A549 (cell line): ENCODE results near the gene EME2. TPM values are rescaled to one million over a fixed set of nuclear protein-coding genes. Genes with fewer than 3 reads are reported as not detected.

Experiments used
- ATAC-seq, 2 experiments: fragments of 200-7000 bp in 1 of 2; fragments of >200 bp in 1 of 2; cut with Nextera tagmentation in 1 of 2; cut with Tn5 transposase in 1 of 2; 3 replicates each; pipeline versions ENCODE4 v1.8.0 to v1.9.1; 2018 to 2020; ENCODE audit warnings: mild to moderate bottlenecking in 1 of 2, moderate library complexity in 1 of 2
- CTCF ChIA-PET: fragments of 300-600 bp; sonication (Branson Sonifier 250); formaldehyde crosslinking; extraction: SDS; loops from one replicate; lab custom pipeline; 2021; ENCODE audit warnings: antibody characterized with exemption, inconsistent platforms; lab: Yijun Ruan, JAX
- POLR2A ChIA-PET: fragments of 350-600 bp; formaldehyde crosslinking; extraction: SDS; loops from one replicate; lab custom pipeline; 2021; ENCODE audit warnings: antibody characterized with exemption, inconsistent platforms; lab: Yijun Ruan, JAX
- DNase-seq, 2 experiments: peaks; one replicate each; pipeline versions ENCODE4 v3.0.0 to v3.0.0-alpha.2; 2011 to 2016; ENCODE audit warnings: low read depth in 1 of 2, low spot score in 1 of 2
- FAIRE-seq: peaks from 2 replicates; lab custom pipeline; 2011; peaks lifted over from hg19 to GRCh38; lab: Jason Lieb, UNC
- H3K27ac ChIP-seq, 2 experiments: fragments of >200 bp; sonication (Bioruptor Twin); formaldehyde crosslinking; 3 replicates each; pipeline ENCODE4 v1.5.1; 2016 to 2017
- H3K4me1 ChIP-seq: fragments of >200 bp; sonication (Bioruptor Twin); formaldehyde crosslinking; 3 replicates; pipeline ENCODE4 v1.6.1; 2016
- H3K4me2 ChIP-seq: fragments of >200 bp; sonication (Bioruptor Twin); formaldehyde crosslinking; 3 replicates; pipeline ENCODE4 v1.6.1; 2016
- H3K4me3 ChIP-seq: fragments of >200 bp; sonication (Bioruptor Twin); formaldehyde crosslinking; 3 replicates; pipeline ENCODE4 v1.5.1; 2016
- H3K9me3 ChIP-seq: fragments of >200 bp; sonication (Bioruptor Twin); formaldehyde crosslinking; 3 replicates; pipeline ENCODE4 v1.6.1; 2016
- CBX2 ChIP-seq: fragments of 200-600 bp; sonication (generic); IDR thresholded peaks from 2 replicates; pipeline ENCODE4 v1.6.1; 2016; ENCODE audit warnings: low read depth, mild to moderate bottlenecking, borderline replicate concordance
- EHF ChIP-seq: fragments of 250-450 bp; sonication (Bioruptor Pico); IDR thresholded peaks from 2 replicates; pipeline ENCODE4 v1.5.0; 2020; ENCODE audit warnings: mild to moderate bottlenecking
- EP300 ChIP-seq, 2 experiments: fragments of >200 bp; sonication (Bioruptor Twin); formaldehyde crosslinking; IDR thresholded peaks; 2 replicates in 1 of 2; 3 replicates in 1 of 2; pipeline ENCODE4 v1.6.1; 2016 to 2017
- GATA3 ChIP-seq: IDR thresholded peaks from 2 replicates; pipeline ENCODE4 v1.6.1; 2012; ENCODE audit warnings: borderline replicate concordance
- HEYL ChIP-seq: fragments of 250-450 bp; sonication (Bioruptor Pico); IDR thresholded peaks from 2 replicates; pipeline ENCODE4 v1.8.0; 2021; ENCODE audit warnings: mild to moderate bottlenecking, moderate library complexity
- HOXB13 ChIP-seq: fragments of 250-450 bp; sonication (Bioruptor Pico); IDR thresholded peaks from 2 replicates; pipeline ENCODE4 v1.5.0; 2020; ENCODE audit warnings: low read depth, mild to moderate bottlenecking, moderate library complexity
- MAFK ChIP-seq: fragments of 450-650 bp; IDR thresholded peaks from 2 replicates; pipeline ENCODE4 v1.6.1; 2014; ENCODE audit not compliant: partially characterized antibody
- MYC ChIP-seq: IDR thresholded peaks from 2 replicates; pipeline ENCODE4 v1.6.1; 2012; ENCODE audit warnings: mild to moderate bottlenecking, inconsistent platforms, low read length, improper control_type of control experiment, borderline replicate concordance
- RAD21 ChIP-seq, 2 experiments: fragments of >200 bp in 1 of 2; sonication (Bioruptor Twin) in 1 of 2; formaldehyde crosslinking in 1 of 2; IDR thresholded peaks in 1 of 2; conservative IDR thresholded peaks in 1 of 2; 2 replicates in 1 of 2; 3 replicates in 1 of 2; pipeline ENCODE4 v1.6.1; 2012 to 2018; ENCODE audit warnings: inconsistent platforms in 1 of 2
- RARB ChIP-seq: fragments of 250-450 bp; sonication (Bioruptor Pico); IDR thresholded peaks from 2 replicates; pipeline ENCODE4 v1.8.0; 2021; ENCODE audit warnings: mild to moderate bottlenecking, moderate library complexity
- TP53 ChIP-seq: fragments of 250-450 bp; sonication (Bioruptor Pico); IDR thresholded peaks from 2 replicates; pipeline ENCODE4 v1.5.0; 2021; ENCODE audit warnings: mild to moderate bottlenecking, moderate library complexity
- ZFP36 ChIP-seq: fragments of 450-650 bp; IDR thresholded peaks from 2 replicates; pipeline ENCODE4 v1.6.1; 2014; ENCODE audit warnings: borderline replicate concordance; ENCODE audit not compliant: partially characterized antibody
- WGBS: methylation state at CpG from one replicate; pipeline ENCODE4 v1.1.6; 2017; ENCODE audit errors: missing lambda C conversion rate; 5-methylcytosine and 5-hydroxymethylcytosine counted together
- polyA plus RNA-seq, 4 experiments: library from polyadenylated mRNA; depleted of rRNA in 3 of 4; stranded (reverse); fragments of >200 nt; fragmentation: RNase III in 1 of 4; extraction: RNeasy Plus Mini Kit Qiagen cat#74134 plus additional on column Dnase treatment in 1 of 4; gene quantifications; 2 replicates in 3 of 4; 3 replicates in 1 of 4; pipeline ENCODE4 v1.2.3, GENCODE V29; 2011 to 2017
- TF ChIP-seq, protein P1 (sequence below): fragments of >200 bp; sonication (Bioruptor Twin); formaldehyde crosslinking; IDR thresholded peaks from 3 replicates; pipeline ENCODE4 v1.5.1; 2016
- TF ChIP-seq, protein P2 (sequence below): fragments of >200 bp; sonication (Bioruptor Twin); formaldehyde crosslinking; IDR thresholded peaks from 3 replicates; pipeline ENCODE4 v1.6.1; 2016
- TF ChIP-seq, protein P3 (sequence below): fragments of 250-450 bp; sonication (Bioruptor Pico); IDR thresholded peaks from 2 replicates; pipeline ENCODE4 v1.5.0; 2021; ENCODE audit warnings: mild to moderate bottlenecking, moderate library complexity, borderline replicate concordance
- TF ChIP-seq, protein P4 (sequence below): IDR thresholded peaks from 2 replicates; pipeline ENCODE4 v1.6.1; 2012; ENCODE audit warnings: low read depth, borderline replicate concordance
- TF ChIP-seq, protein P5 (sequence below): IDR thresholded peaks from 2 replicates; pipeline ENCODE4 v1.6.1; 2012

Gene EME2
- polyA plus RNA-seq, 2 of the 4 experiments (the other 2 are of a cell fraction): 2.9 to 16.5 TPM

DNA sequence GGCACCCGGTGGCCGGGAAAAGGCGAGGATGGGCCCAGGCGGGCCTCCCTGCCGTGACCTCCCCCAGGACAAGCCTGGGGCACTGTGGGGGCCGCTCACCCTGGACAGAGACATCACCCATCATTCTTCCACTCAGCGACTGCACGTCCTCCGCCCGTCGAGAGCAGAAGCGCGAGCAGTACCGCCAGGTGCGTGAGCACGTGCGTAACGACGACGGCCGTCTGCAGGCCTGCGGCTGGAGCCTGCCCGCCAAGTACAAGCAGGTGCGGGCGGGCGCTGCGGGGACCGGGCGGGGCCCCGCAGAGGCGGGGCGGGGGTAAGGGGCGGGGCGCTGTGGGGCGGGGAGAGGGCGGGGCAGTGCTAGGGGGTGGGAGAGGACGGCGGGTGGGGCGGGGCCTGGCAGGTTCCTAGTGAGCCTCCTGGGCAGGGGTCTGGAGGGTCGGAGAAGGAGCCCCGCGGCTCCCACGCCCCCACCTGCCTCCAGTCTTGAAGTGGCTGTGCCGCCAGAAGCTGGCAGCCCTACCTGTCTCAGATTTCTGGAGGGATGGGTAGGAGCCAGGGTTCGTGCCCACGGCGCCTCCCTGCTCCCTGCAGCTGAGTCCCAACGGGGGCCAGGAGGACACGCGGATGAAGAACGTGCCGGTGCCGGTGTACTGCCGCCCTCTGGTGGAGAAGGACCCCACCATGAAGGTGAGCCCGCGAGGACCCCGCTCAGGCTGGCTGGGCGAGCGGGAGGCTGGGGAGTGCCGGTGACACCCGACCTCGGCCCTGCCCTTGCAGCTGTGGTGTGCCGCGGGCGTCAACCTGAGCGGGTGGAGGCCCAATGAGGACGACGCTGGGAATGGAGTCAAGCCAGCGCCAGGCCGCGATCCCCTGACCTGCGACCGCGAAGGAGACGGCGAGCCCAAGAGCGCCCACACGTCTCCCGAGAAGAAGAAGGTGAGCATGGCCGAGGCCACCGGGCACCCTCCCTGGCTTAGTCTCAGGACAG lies 8.8 kb upstream of the EME2 start (continued):
- TF ChIP-seq, protein P1, sequence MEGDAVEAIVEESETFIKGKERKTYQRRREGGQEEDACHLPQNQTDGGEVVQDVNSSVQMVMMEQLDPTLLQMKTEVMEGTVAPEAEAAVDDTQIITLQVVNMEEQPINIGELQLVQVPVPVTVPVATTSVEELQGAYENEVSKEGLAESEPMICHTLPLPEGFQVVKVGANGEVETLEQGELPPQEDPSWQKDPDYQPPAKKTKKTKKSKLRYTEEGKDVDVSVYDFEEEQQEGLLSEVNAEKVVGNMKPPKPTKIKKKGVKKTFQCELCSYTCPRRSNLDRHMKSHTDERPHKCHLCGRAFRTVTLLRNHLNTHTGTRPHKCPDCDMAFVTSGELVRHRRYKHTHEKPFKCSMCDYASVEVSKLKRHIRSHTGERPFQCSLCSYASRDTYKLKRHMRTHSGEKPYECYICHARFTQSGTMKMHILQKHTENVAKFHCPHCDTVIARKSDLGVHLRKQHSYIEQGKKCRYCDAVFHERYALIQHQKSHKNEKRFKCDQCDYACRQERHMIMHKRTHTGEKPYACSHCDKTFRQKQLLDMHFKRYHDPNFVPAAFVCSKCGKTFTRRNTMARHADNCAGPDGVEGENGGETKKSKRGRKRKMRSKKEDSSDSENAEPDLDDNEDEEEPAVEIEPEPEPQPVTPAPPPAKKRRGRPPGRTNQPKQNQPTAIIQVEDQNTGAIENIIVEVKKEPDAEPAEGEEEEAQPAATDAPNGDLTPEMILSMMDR: peak; percentile 46
- TF ChIP-seq, protein P2, sequence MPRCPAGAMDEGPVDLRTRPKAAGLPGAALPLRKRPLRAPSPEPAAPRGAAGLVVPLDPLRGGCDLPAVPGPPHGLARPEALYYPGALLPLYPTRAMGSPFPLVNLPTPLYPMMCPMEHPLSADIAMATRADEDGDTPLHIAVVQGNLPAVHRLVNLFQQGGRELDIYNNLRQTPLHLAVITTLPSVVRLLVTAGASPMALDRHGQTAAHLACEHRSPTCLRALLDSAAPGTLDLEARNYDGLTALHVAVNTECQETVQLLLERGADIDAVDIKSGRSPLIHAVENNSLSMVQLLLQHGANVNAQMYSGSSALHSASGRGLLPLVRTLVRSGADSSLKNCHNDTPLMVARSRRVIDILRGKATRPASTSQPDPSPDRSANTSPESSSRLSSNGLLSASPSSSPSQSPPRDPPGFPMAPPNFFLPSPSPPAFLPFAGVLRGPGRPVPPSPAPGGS: no peak
- TF ChIP-seq HEYL (no peak), EHF (CRISPR knock-in tag) (no peak), ZFP36 (no peak), MYC (no peak), RAD21 (conservative IDR thresholded peaks at IDR 0.05 in 1 of 2, IDR thresholded peaks at IDR 0.05 in 1 of 2) (peak; percentile 58 to 68; a peak in 4 of 5 replicates), RARB (no peak), CBX2 (no peak), HOXB13 (CRISPR knock-in tag) (no peak), GATA3 (no peak), MAFK (no peak), EP300 (IDR thresholded peaks at IDR 0.05) (no peak)
- TF ChIP-seq, protein P3, sequence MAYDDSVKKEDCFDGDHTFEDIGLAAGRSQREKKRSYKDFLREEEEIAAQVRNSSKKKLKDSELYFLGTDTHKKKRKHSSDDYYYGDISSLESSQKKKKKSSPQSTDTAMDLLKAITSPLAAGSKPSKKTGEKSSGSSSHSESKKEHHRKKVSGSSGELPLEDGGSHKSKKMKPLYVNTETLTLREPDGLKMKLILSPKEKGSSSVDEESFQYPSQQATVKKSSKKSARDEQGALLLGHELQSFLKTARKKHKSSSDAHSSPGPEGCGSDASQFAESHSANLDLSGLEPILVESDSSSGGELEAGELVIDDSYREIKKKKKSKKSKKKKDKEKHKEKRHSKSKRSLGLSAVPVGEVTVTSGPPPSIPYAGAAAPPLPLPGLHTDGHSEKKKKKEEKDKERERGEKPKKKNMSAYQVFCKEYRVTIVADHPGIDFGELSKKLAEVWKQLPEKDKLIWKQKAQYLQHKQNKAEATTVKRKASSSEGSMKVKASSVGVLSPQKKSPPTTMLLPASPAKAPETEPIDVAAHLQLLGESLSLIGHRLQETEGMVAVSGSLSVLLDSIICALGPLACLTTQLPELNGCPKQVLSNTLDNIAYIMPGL (CRISPR knock-in tag): no peak
- TF ChIP-seq, protein P4, sequence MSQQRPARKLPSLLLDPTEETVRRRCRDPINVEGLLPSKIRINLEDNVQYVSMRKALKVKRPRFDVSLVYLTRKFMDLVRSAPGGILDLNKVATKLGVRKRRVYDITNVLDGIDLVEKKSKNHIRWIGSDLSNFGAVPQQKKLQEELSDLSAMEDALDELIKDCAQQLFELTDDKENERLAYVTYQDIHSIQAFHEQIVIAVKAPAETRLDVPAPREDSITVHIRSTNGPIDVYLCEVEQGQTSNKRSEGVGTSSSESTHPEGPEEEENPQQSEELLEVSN: no peak
- TF ChIP-seq, protein P5, sequence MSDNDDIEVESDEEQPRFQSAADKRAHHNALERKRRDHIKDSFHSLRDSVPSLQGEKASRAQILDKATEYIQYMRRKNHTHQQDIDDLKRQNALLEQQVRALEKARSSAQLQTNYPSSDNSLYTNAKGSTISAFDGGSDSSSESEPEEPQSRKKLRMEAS: 0 out of 2 replicates have a peak, but pooled peaks have one; percentile 33

DNA sequence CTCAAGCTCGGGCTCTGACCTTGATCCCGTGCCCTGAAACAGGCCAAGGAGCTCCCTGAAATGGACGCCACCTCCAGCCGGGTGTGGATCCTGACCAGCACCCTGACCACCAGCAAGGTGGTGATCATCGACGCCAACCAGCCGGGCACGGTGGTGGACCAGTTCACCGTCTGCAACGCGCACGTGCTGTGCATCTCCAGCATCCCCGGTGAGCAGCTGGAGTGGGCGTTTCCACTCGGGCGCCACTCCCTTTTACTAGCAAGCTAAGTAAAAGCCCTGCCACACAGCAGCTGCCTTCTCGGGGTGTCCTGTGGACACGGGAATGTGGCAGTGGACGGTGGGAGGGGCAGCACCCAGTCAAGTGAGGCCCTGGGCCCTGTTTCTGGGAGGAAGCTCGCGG lies 7.6 kb upstream of the EME2 start:
- Histone ChIP-seq H3K4me2 (no peak overlapping the region), H3K4me3 (no peak overlapping the region), H3K4me1 (peaks cover 6% of the 10 kb centered on the region), H3K9me3 (no peaks in the 10 kb centered on the region), H3K27ac (no peak overlapping the region)
- FAIRE-seq (no peak), DNase-seq (no peak), ATAC-seq (no peak)
- ChIA-PET POLR2A (interaction anchor here (1.9 kb wide), 1 partner anchor 59 kb away, joined by 6 read pairs; the partner anchor contains the start of gene MAPK8IP3), CTCF (interaction anchor here (0.6 to 8.5 kb wide), 18 partner anchors 10 to 427 kb away, joined by 3 to 56 read pairs (median 4); partner anchors contain the start of gene MAPK8IP3)
- TF ChIP-seq TP53 (CRISPR knock-in tag) (no peak), RAD21 (conservative IDR thresholded peaks at IDR 0.05 in 1 of 2, IDR thresholded peaks at IDR 0.05 in 1 of 2) (no peak)
- 96% methylated on average over 18 of the region's 21 CpGs for WGBS
